Stimulated activated CD4-positive, alpha-beta T cell treated with anti-CD3 and anti-CD28 coated beads, TNF-alpha, amount 100 ng/mL, for 24 hours (primary cell): ENCODE measurements around the gene ZNRF1.
"Not testable (repeated sequence)": the region's sequence is repeated elsewhere in the genome, so short reads cannot be mapped to it uniquely, and the experiment has no call there.

Source experiments
- DNase-seq, 3 experiments: peaks; one replicate each; pipeline ENCODE4 v3.0.0-alpha.2; 2020; ENCODE audit warnings: low read depth in 3 of 3

ZNRF1 gene

GRCh38 chr16:75075688-75076268, 77.0 kb downstream of the ZNRF1 start:
- DNase-seq: no peak

- DNase-seq: no peak
These were observed 80.1 kb downstream of the ZNRF1 start for GRCh38 chr16:75078886-75079285.

- DNase-seq: no peak
These were observed 80.6 kb downstream of the ZNRF1 start for GRCh38 chr16:75079346-75079926.

GRCh38 chr16:75080205-75081029, 81.6 kb downstream of the ZNRF1 start:
- no peak for DNase-seq

- no peak for DNase-seq
These were observed 82.5 kb downstream of the ZNRF1 start for GRCh38 chr16:75081179-75081859.

GRCh38 chr16:75083813-75084212, 85.0 kb downstream of the ZNRF1 start:
- no peak for DNase-seq

- no peak for DNase-seq
These were observed 86.7 kb downstream of the ZNRF1 start for GRCh38 chr16:75085556-75085955.

GRCh38 chr16:75086281-75086680, 87.5 kb downstream of the ZNRF1 start:
- no peak for DNase-seq

- no peak for DNase-seq
These were observed 88.0 kb downstream of the ZNRF1 start for GRCh38 chr16:75086688-75087374.

- no peak for DNase-seq
These were observed 88.7 kb downstream of the ZNRF1 start for GRCh38 chr16:75087375-75087979.

- DNase-seq: no peak
These were observed 89.4 kb downstream of the ZNRF1 start for GRCh38 chr16:75088216-75088615.

- DNase-seq: no peak
These were observed 90.1 kb downstream of the ZNRF1 start for GRCh38 chr16:75088934-75089333.

- no peak for DNase-seq
These were observed 90.8 kb downstream of the ZNRF1 start for GRCh38 chr16:75089486-75090202.

- not testable (repeated sequence) for DNase-seq
These were observed 92.1 kb downstream of the ZNRF1 start for GRCh38 chr16:75090899-75091298.

- not testable (repeated sequence) for DNase-seq
These were observed 92.8 kb downstream of the ZNRF1 start for GRCh38 chr16:75091619-75092018.

GRCh38 chr16:75092777-75093176, 94.0 kb downstream of the ZNRF1 start:
- no peak for DNase-seq

GRCh38 chr16:75093598-75094540, 95.0 kb downstream of the ZNRF1 start:
- no peak for DNase-seq

GRCh38 chr16:75095204-75095621, 96.4 kb downstream of the ZNRF1 start:
- no peak for DNase-seq

- DNase-seq: no peak
These were observed 97.8 kb downstream of the ZNRF1 start for GRCh38 chr16:75096656-75097055.
